HFF-Myc (cell line): ENCODE measurements around the gene DAPK2.
"Not testable (repeated sequence)": the region's sequence is repeated elsewhere in the genome, so short reads cannot be mapped to it uniquely, and the experiment has no call there.

Experiments used
- DNase-seq: peaks from one replicate; pipeline ENCODE4 v3.0.0-alpha.2; 2011; ENCODE audit warnings: low read depth; ENCODE audit errors: extremely low read depth
- H3K4me3 ChIP-seq: replicated peaks from 2 replicates; pipeline ENCODE4 v1.5.1; 2011; ENCODE audit warnings: low read depth, mild to moderate bottlenecking, control low read depth, low read length
- TF ChIP-seq, protein P1 (sequence below): IDR thresholded peaks from 2 replicates; pipeline ENCODE4 v1.5.1; 2012; ENCODE audit warnings: mild to moderate bottlenecking, low read depth, low read length, control low read depth; ENCODE audit errors: missing control alignments

The DAPK2 gene

DNA sequence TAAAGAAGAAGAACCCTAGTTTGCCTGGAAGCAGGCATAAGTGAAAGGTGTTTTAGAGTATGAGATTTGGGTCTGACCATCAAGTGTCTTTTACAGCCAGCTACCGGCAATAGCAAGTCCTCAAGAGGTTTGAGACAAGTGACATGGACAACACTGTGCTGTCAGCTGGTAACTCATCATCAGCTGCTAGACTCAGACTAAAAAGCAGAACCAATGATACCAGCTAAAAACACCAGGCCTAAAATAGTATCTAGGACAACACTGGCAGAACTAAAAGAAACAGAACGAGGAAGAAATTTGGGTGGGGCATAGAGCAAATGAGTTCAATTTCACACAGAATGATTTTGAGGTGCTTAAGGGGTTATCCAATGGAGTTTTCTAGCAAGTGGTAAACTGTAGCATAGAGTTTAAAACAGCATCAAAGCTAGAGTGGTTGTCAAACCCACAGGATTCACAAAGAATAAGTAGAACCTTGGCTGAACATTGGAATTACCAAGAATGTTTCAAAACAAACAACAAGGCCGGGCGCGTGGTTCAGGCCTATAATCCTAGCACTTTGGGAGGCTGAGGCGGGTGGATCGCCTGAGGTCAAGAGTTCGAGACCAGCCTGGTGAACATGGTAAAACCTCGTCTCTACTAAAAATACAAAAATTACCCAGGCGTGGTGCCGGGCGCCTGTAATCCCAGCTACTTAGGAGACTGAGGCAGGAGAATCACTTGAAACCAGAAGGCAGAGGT lies 43.4 kb upstream of the DAPK2 start:
- H3K4me3 ChIP-seq, result no peak overlapping the region
- no peak for DNase-seq
- TF ChIP-seq, protein P1, sequence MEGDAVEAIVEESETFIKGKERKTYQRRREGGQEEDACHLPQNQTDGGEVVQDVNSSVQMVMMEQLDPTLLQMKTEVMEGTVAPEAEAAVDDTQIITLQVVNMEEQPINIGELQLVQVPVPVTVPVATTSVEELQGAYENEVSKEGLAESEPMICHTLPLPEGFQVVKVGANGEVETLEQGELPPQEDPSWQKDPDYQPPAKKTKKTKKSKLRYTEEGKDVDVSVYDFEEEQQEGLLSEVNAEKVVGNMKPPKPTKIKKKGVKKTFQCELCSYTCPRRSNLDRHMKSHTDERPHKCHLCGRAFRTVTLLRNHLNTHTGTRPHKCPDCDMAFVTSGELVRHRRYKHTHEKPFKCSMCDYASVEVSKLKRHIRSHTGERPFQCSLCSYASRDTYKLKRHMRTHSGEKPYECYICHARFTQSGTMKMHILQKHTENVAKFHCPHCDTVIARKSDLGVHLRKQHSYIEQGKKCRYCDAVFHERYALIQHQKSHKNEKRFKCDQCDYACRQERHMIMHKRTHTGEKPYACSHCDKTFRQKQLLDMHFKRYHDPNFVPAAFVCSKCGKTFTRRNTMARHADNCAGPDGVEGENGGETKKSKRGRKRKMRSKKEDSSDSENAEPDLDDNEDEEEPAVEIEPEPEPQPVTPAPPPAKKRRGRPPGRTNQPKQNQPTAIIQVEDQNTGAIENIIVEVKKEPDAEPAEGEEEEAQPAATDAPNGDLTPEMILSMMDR, result no peak

DNA sequence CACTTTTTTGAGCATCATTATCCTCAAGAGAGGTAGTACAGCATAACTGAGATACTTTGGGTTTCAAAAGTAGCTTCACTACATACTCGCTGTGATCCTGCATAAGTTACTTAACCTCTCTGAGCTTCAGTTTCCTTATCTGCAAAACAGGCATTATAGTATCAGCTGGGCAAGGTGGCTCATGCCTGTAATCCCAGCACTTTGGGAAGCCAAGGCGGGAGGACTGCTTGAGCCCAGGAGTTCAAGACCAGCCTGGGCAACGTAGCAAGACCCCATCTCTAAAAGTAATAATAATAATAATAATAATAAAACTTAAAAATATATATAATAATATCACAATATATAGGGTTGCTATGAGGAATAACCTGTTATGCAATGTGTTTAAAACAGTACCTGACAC lies 36.5 kb upstream of the DAPK2 start:
- TF ChIP-seq, protein P1, result no peak
- H3K4me3 ChIP-seq, result no peak overlapping the region
- no peak for DNase-seq

DNA sequence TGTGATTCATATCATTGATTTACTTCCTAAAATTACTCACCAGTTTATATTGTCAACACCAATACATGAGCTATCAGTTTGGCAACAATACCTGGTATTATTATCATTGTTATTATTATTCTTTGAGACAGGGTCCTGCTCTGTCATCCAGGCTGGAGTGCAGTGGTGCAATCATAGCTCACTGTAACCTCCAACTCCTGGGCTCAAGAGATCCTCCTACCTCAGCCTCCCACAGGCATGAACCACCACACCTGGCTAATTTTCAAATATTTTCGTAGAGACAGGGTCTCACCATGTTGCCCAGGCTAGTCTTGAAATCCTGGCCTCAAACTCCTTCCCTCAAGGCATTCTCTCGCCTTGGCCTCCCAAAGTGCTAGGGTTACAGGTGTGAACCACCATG lies 27.2 kb upstream of the DAPK2 start:
- DNase-seq, H3K4me3 ChIP-seq: not testable (repeated sequence)

DNA sequence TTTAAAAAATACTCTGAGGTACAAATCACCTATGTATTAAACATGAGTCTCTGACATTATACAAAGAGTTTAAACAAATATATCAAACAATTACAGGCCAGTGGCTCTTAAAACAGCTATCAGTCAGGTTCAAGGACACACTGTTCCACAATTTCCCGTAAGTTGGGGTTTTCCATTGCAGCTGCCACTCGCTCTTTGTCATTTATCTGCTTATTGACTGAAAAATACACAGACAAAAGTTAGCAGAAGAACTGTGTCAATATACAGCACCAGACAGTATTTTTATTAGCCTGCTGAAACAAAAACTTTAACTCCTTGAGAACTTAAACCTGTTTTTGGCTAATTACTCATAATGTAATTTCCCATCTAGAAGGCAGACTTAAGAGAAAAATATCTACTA lies 26.5 kb upstream of the DAPK2 start:
- TF ChIP-seq, protein P1, result no peak
- H3K4me3 ChIP-seq, result no peak overlapping the region

DNA sequence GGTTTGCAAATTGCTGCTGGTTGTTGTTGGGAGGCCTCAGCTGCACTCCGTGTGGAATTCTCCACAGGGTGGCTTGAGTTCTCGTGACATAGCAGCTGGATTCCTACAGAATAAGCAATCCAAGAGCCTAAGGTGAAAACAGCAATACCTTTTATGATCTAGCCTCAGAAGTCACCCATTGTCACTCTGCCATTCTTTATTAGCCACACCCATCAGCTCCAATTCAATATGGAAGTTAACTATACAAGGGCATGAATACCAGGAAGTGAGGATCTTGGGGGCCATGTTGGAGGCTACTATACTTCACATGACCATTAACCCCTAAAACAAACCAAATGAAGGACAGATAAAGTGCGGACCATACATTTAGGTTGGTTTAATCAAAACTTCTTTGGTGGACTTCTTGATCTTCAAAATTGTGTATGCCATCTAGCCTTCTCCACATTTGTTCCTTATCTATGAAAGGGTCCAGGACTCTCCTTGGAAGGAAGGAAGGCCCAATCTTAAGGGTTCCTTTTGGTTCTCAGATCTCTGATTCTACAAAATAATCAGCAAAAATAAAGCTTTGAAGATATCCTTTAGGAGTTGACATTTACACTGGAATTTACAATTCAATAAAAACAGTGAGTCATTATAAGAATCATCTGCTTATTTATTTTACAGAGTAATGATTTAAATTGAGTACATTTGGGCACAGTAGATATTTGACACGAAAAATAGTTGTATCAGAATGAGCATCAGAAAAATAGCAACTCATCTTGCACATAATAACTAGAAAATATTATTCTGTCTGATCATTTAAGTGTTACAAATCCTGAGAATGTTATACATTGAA lies 25.9 kb upstream of the DAPK2 start:
- H3K4me3 ChIP-seq, result no peak overlapping the region
- TF ChIP-seq, protein P1, result no peak
- DNase-seq, result no peak

More for the DNA sequence above, 26.5 kb upstream of the DAPK2 start:
- DNase-seq, result no peak

DNA sequence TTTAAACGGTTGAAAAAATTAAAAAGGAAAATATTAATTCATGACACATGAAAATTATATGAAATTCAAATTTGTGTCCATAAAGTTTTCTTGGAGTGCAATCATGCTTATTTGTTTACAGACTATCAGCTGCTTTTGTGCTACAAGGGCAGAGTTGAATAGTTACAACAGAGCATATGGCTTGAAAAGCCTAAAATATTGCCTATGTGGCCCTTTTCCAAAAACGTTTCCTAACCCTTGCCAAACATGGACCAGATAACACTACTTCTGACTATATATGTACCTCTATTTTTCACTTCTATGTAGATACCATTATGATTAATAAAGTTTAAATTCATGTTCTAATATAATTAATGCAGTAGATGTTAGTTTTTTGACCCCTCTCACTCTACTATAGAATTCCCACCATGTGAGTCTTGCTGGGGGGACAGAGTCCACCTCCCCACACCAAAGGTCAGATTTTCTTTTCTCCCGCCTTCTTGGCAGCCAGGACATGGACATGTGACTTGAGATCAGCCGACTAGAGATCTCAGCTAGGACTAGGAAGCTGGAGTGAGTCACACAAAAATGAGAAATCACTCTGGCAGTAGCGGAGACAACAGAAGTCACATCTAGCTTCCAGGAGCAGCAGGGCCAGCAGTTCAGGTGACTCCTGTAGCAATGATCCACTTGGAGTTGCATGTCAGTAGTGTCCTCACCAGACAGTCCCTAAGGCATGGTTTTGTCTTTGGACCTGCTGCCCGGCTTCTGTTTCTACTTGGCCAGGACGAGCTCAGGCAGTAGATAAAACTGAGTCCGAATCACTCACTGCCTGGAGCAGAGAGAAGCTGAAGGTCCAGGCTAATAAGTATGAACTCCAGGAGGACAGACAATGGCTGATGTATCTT lies 24.9 kb upstream of the DAPK2 start:
- TF ChIP-seq, protein P1, result no peak
- peak; percentile 55 for DNase-seq
- no peak overlapping the region for H3K4me3 ChIP-seq
